Stimulated activated CD4-positive, alpha-beta T cell treated with anti-CD3 and anti-CD28 coated beads, Interleukin-15, amount 100 ng/mL, for 48 hours (primary cell): ENCODE results near the gene PFKFB4.

Experiments used
- DNase-seq, 2 donors: peaks; one replicate each; pipeline ENCODE4 v3.0.0-alpha.2; 2020; ENCODE audit warnings: low read depth in 2 of 2

PFKFB4 gene

DNA sequence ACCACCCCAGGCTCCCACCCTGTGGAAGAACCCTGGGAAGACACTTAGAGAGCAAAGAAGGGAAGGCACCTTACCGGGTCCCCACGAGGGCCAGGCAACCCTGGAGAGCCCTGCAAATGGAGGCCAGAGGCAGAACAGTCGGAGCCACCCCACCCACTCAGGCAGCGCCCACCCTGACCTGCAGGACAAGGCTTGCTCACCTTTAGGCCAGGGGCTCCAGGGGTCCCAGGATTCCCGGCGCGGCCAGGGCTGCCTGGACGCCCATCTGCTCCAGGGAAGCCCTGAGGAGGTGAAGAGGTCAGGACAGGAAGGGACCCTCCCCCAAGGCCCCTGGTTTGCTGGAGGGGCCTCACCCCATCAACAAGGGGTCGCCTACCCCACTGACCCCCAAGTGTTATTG is 28.2 kb upstream of the PFKFB4 start:
- DNase-seq: no peak

- no peak for DNase-seq
Observed at GRCh38 chr3:48581621-48582481, 25.2 kb upstream of the PFKFB4 start.

DNA sequence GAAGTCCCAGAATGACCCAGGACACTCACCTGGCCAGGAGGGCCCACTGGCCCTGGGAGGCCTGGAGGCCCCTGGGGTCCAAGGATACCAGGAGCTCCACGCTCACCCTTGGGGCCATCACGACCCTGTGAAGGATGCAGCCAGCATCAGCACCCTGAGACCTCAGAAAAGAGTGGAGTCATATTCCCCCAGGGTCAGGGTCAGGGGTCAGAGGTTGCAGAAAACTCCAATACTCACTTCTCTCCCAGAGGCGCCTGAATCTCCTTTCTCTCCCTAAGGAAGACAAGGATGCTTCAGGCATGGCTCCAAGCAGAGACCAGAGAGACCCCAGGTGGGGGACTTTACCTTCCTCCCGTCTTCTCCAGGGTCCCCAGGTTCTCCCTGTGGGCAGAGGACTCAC is 20.0 kb upstream of the PFKFB4 start:
- DNase-seq: no peak

DNA sequence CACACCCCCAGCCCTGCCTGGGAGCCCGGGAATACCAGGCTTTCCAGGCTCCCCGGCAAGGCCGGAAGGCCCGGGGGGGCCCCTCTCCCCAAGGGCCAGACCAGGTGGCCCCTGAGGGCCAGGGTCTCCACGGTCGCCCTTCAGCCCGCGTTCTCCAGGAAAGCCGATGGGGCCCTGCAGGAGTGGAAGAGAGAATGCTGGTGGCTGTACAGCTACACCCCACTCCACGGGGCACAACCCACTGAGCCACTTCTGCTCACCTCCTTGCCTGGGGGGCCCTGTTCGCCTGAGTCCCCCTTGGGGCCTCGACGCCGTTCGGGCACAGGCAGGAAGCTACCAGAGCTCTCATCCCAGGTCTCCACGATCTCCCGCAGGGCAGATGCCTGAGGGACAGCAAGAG is 18.8 kb upstream of the PFKFB4 start:
- no peak for DNase-seq

DNA sequence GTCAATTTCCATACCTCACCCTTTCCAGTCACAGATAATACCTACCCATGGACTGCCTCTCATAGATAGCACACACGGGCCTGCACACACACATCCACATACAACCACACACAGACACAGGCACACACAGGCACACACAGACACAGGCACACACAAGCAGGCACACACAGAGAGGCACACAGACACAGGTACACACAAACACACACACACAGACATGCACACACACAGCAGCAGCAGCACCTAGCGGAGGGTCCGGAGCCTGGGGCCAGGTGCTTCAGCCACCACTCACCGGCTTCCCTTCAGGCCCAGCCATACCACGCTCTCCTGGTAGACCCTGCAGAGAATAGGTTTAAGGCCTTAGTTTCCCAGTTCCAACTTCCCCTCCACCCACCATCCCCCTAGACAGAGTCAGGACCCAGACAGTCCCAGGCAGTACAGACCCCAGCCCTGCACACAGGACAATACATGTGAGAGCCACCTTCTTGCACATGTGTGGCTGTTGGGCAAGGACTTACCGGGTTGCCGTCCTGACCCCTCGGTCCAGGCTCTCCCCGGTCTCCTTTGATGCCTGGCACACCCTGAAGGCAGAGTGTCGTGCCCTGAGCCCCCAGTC is 17.5 kb upstream of the PFKFB4 start:
- no peak for DNase-seq

- DNase-seq: no peak
Observed at GRCh38 chr3:48572517-48572916, 15.9 kb upstream of the PFKFB4 start.

DNA sequence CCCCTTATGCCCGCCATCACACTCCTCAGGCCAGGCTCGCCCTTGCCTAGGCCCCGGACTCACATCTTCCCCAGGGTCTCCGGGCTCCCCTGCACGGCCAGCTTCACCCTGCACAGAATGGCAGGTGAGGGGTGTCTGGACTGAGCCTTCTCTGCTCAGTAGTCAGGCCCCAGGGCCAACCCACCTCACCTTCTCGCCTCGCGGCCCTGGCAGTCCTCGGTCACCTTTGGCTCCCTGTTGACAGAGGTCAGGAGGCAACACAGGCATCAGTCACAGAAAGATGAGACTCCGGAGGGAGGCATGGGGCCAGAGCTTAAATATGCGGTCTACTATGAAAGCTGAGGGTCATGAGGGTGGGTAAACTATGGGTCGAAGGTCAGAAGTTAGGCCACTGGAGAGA is 15.3 kb upstream of the PFKFB4 start:
- DNase-seq: no peak

DNA sequence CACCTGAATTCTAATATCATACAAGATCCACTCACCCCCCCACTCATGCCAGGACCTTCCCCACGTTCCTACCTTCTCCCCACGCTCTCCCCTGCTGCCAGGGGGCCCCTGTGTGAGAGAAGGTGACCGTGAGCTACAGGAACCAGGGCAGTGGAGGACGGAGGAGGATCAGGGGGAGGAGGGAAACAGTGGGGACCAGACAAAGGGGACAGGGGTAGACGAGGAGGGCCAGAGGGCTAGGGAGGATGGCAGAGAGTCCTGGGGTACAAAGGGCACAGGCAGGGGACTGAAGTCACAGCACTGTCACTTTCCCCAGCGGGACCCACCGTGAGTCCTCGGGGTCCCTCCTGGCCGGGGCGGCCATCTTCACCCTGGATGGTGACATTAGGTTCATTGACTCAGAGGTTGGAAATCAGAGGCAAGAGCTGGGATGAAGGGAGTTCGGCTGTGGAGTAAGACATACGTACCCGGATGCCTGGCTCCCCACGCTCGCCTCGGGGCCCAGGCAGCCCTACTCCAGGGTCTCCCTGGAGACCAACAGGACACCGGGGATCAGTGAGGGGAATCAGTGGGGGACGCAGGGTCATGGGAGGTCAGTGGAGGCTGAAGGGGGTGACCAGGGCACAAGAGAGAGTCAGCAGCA is 13.3 kb upstream of the PFKFB4 start:
- no peak for DNase-seq

GRCh38 chr3:48569400-48569799 is 12.8 kb upstream of the PFKFB4 start:
- DNase-seq: no peak

GRCh38 chr3:48568476-48568875 is 11.9 kb upstream of the PFKFB4 start:
- DNase-seq: no peak

DNA sequence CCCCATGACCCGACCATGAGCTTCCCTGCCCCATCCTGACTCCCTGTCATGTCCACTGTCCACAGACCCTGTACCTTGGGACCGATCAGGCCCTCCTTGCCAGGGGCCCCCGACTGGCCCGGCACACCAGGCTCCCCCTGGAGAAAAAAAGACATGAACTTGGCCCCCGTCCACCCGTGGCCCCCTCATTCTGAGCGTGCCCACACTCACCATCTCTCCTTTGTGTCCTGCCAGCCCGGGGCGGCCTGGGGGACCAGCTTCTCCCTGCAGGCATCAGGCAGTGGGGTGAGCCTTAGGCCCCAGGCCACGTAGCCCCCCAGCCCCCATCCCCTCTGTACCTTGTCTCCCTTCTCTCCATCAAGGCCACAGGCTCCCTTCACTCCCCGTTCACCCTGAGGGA is 10.9 kb upstream of the PFKFB4 start:
- DNase-seq: no peak

DNA sequence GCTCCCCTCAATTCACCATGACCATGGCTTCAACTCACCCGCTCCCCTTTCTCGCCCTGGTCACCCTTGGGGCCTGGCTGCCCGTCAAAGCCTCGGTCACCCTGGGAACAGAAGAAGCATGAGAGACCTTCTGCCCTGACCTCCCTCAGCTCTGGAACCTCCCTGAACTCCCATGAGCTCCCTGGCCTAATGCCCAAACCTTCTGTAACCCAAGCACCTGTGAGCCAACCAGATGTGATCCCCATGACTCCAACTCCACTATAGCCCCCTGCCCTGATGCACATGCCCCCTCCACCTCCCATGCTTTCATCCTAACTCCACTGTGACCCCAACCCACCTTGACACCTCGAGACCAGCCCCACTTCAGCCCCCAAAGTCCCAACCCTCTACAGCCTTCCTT is 10.5 kb upstream of the PFKFB4 start:
- DNase-seq: no peak

- DNase-seq: no peak
Observed at GRCh38 chr3:48566401-48566760, 9.8 kb upstream of the PFKFB4 start.

DNA sequence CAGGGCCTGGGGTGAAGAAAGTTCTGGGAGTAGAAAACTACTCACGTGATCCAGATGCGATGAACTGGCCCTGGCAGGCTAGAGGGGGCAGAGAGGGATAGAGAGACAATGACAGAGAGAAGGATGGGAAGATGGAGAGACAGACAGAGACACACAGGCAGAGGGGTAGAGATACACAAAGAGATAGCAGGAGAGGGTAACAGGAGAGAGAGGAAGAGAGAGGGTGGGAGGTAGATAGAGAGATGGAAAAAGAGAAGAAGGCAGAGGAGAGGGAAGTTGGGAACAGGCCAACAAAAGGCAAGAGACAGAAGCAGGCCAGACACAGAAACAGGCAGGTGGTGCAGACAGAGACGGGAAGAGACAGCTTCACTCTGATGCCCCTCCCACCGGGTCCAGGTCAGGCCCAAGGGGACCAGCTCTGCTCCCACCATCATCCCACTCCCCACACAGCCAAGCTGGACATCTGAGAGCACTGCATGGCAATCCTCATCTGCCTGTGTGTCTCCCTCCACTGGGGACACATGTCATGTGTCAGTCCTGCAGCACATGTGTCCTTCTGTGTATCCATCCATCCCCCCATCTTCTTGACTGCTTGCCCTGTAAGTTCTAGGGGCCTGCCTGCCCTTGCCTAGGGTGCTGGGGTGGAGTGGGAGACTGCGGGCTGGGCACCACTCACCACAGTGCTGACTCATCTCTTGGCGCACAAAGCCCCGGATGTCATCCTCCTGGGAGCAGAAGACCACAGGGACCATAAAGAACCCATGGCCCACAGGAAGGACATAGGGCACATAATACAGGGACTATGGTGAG is 9.2 kb upstream of the PFKFB4 start:
- DNase-seq: no peak

GRCh38 chr3:48565186-48565585 is 8.6 kb upstream of the PFKFB4 start:
- no peak for DNase-seq

GRCh38 chr3:48564667-48565066 is 8.1 kb upstream of the PFKFB4 start:
- no peak for DNase-seq

DNA sequence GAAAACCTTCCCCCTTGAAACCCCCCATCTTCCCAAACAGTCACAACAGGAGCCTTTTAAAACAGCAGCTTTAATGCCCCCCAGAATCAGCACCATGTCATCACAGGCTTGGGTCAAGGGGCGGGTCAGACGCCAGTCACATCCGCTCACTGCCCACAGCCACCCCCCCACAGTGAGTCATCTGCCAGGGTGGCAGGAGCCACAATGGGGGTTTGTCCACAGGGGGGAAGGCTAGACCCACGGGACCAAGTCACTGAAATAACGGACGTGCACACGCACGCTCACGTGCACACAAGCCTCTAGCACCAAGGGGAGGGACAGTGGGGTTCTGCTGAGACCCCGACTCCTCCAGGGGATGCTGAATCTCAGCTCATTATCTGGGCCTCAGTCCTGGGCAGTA is 7.4 kb upstream of the PFKFB4 start:
- no peak for DNase-seq

DNA sequence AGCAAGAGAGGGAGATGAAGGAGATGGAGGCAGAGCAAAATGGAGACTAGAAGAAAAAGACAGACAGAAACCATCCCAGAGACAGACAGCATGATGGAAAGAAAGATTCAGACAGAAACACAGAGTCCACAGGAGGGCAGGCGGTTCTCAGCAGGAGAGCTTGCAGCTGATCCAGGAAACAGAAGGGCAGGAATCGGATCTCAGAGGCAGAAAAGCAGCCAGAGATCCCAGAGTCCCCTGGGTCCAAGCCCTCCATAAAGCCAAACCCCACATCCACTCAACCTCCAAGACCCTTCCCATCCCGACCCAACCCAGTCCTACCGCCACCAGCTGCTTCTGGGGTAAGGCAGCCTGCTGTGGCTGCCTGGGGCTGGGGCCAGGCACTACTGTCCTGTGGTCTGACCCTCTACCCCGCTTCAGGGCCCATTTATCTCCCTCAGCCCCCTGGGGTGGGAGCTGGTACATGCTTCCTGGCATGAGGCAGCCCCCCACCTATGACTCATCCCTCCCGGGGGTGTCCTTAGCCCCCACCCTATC is 6.8 kb upstream of the PFKFB4 start, which contains the start of gene UCN2:
UCN2 (minus strand) TSS at position 400 of the 537 bp plus-strand sequence. CDS start 657 bp downstream, outside the sequence.
- DNase-seq: no peak

- no peak for DNase-seq
Observed at GRCh38 chr3:48562367-48563095, 5.9 kb upstream of the PFKFB4 start.

DNA sequence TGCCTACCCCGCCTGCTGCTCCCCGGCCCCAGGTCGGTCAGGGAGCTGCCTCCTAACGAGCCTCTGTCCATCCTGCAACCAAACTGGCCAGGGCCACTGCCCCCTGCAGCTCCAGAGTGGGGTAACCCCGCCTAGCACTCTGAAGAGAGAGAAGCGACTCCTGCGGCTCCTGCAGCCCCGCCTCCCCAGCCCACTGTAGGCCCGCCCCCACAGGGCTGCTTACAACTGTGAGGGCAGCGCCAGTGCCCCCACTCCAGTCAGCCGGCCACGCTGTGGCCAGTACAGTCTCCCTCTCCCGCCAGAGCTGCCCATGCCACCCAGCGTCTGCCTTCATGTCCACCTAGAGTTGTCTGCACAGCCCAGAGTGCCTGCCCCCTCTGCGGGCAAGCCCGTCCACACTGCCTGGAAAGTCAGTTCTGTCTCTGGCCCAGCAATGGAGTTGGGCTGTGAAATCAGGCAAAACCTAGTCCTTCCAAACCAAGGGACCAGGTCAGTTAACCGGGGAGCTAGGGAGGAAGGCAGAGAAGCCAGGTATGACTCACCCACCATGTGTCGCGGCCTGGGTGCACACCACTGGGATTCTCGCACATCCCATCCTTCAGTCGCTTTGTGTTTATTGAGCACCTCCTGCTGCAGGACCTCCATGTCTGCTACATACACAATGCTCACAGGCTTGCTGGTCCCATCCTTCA is 4.6 kb upstream of the PFKFB4 start:
- DNase-seq: no peak

DNA sequence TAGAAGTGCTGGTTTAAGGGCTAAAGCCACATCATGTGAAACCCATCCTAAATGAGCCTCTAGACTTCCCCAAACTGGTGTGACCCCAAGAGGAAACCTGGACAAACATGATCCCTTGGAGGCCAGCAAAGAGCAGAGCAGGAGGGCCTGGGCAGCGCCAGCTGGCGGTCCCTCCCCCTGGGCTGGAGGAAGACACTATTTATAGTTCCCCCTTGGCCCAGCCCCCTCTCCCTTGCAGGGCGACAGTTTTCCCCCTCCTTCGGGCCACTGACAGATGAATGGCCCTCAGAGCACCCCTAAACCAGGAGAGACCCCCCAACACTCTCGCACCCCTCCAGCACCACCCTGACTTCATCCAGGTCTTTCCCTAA is 4.0 kb upstream of the PFKFB4 start:
- DNase-seq: no peak
